Activated CD8-positive, alpha-beta T cell treated with anti-CD3 and anti-CD28 coated beads for 36 hours (primary cell): ENCODE results near the gene DDX23. TPM values are rescaled to one million over a fixed set of nuclear protein-coding genes. Genes with fewer than 3 reads are reported as not detected.
A peak's percentile ranks its signal among the peaks of the same experiment; 100 is the strongest.

ENCODE experiments used
- ATAC-seq: fragments of 200-7000 bp; cut with Tn5 transposase; one replicate; pipeline ENCODE4 v1.10.0; 2021; ENCODE audit warnings: mild to moderate bottlenecking, moderate library complexity
- CTCF ChIA-PET: fragments of 350-600 bp; sonication (Branson Sonifier 250); formaldehyde crosslinking; loops from one replicate; lab custom pipeline; 2021; ENCODE audit warnings: antibody characterized with exemption; lab: Charles Lee
- POLR2A ChIA-PET: fragments of 350-600 bp; sonication (Branson Sonifier 250); formaldehyde crosslinking; loops from one replicate; lab custom pipeline; 2021; ENCODE audit warnings: antibody characterized with exemption; lab: Charles Lee
- DNase-seq: peaks from one replicate; pipeline ENCODE4 v3.0.0-alpha.2; 2020
- H3K27ac Mint-ChIP-seq: one replicate; pipeline ENCODE4 v1.8.0; 2021; ENCODE audit warnings: mild to moderate bottlenecking, mixed read lengths
- H3K27me3 Mint-ChIP-seq: one replicate; pipeline ENCODE4 v1.8.0; 2021; ENCODE audit warnings: mixed read lengths
- H3K36me3 Mint-ChIP-seq: one replicate; pipeline ENCODE4 v1.8.0; 2021; ENCODE audit warnings: low read depth, mixed read lengths
- H3K4me1 Mint-ChIP-seq: one replicate; pipeline ENCODE4 v1.8.0; 2021; ENCODE audit warnings: low read depth, mixed read lengths
- H3K4me3 Mint-ChIP-seq: one replicate; pipeline ENCODE4 v1.8.0; 2021; ENCODE audit warnings: mild to moderate bottlenecking, moderate library complexity, mixed read lengths
- H3K9me3 Mint-ChIP-seq: one replicate; pipeline ENCODE4 v1.8.0; 2021; ENCODE audit warnings: mixed read lengths
- CTCF ChIP-seq: fragments of 200-600 bp; IDR thresholded peaks from one replicate; pipeline ENCODE4 v1.8.0; 2022; ENCODE audit warnings: antibody characterized with exemption, mild to moderate bottlenecking
- intact Hi-C: fragments of 100-400 bp; cut with micrococcal nuclease; formaldehyde crosslinking; loops from one replicate; pipeline ENCODE4 v1.10.0; 2022
- total RNA-seq, 2 experiments: library from RNA; stranded (reverse); gene quantifications; one replicate each; pipeline ENCODE4 v1.2.3, GENCODE V29; 2021

Gene DDX23
- total RNA-seq, 2 experiments from 2014 or later: 84.5 to 95.6 TPM

GRCh38 chr12:48817873-48818830, 33.8 kb downstream of the DDX23 start, which contains the start of gene CACNB3:
TSS of gene CACNB3 (plus strand) at chr12:48818496. CDS start at chr12:48818930, 434 bp downstream.
- Mint-ChIP-seq H3K4me3 (peak within 1 kb of the TSS; percentile 81), H3K9me3 (no peaks in the 10 kb centered on the region), H3K4me1 (peaks cover 31% of the 10 kb centered on the region), H3K27me3 (peaks cover 19% of the 10 kb centered on the region), H3K36me3 (no peaks in the 10 kb centered on the region), H3K27ac (no peak within 1 kb of the TSS)
- DNase-seq (peak; percentile 86), ATAC-seq (peak; percentile 70)
- ChIA-PET POLR2A (no interaction called here), CTCF (interaction anchor here (1.3 to 6.3 kb wide), 5 partner anchors 9 to 160 kb away, joined by 4 to 62 read pairs (median 7); partner anchors contain the start of genes DDX23 and WNT1)
- intact Hi-C loops: no loop called here
- TF ChIP-seq CTCF: no peak

- Mint-ChIP-seq H3K9me3 (no peaks in the 10 kb centered on the region), H3K36me3 (no peaks in the 10 kb centered on the region), H3K27ac (no peak overlapping the region), H3K4me1 (peaks cover 34% of the 10 kb centered on the region), H3K4me3 (peak overlapping the region; percentile 95), H3K27me3 (peaks cover 19% of the 10 kb centered on the region)
- ChIA-PET CTCF (interaction anchor here (0.7 to 6.3 kb wide), 10 partner anchors 11 to 181 kb away, joined by 4 to 62 read pairs (median 17); partner anchors contain the start of gene DDX23), POLR2A (interaction anchor here (0.9 to 2.8 kb wide), 6 partner anchors 10 to 659 kb away, joined by 3 to 13 read pairs (median 6); partner anchors contain the start of genes ASB8, DDX23, KANSL2 and TUBA1A)
- no peak for DNase-seq
- intact Hi-C loops: no loop called here
- no peak for TF ChIP-seq CTCF
- no peak for ATAC-seq
Measured at GRCh38 chr12:48816143-48816854, 35.7 kb downstream of the DDX23 start.

- Mint-ChIP-seq H3K36me3 (no peaks in the 10 kb centered on the region), H3K27ac (peak overlapping the region; percentile 67), H3K4me3 (peak overlapping the region; percentile 95), H3K9me3 (no peaks in the 10 kb centered on the region), H3K4me1 (peaks cover 34% of the 10 kb centered on the region), H3K27me3 (peaks cover 19% of the 10 kb centered on the region)
- DNase-seq: peak; percentile 37
- POLR2A ChIA-PET: interaction anchor here (0.6 to 2.8 kb wide), 13 partner anchors 10 to 658 kb away, joined by 3 to 13 read pairs (median 3); partner anchors contain the start of genes ASB8, DDX23, KANSL2 and TUBA1A
- CTCF ChIA-PET: interaction anchor here (0.6 to 6.3 kb wide), 44 partner anchors 8 to 665 kb away, joined by 3 to 62 read pairs (median 4); partner anchors contain the start of genes ARF3, DDX23, FKBP11 and RND1
- no peak for TF ChIP-seq CTCF
- intact Hi-C loops: no loop called here
- peak; percentile 37 for ATAC-seq
Measured at GRCh38 chr12:48815126-48816110, 36.5 kb downstream of the DDX23 start.
